Stimulated activated CD4-positive, alpha-beta T cell treated with anti-CD3 and anti-CD28 coated beads, Interleukin-12 subunit alpha, Interleukin-12 subunit beta, amount 100 ng/mL, for 24 hours (primary cell): Measurements from ENCODE around the gene ETV6.
"Not testable (repeated sequence)": the region's sequence is repeated elsewhere in the genome, so short reads cannot be mapped to it uniquely, and the experiment has no call there.

ENCODE experiments used
- DNase-seq, 2 experiments: peaks; one replicate each; pipeline ENCODE4 v3.0.0-alpha.2; 2020; ENCODE audit warnings: low read depth in 2 of 2

ETV6 gene

DNA sequence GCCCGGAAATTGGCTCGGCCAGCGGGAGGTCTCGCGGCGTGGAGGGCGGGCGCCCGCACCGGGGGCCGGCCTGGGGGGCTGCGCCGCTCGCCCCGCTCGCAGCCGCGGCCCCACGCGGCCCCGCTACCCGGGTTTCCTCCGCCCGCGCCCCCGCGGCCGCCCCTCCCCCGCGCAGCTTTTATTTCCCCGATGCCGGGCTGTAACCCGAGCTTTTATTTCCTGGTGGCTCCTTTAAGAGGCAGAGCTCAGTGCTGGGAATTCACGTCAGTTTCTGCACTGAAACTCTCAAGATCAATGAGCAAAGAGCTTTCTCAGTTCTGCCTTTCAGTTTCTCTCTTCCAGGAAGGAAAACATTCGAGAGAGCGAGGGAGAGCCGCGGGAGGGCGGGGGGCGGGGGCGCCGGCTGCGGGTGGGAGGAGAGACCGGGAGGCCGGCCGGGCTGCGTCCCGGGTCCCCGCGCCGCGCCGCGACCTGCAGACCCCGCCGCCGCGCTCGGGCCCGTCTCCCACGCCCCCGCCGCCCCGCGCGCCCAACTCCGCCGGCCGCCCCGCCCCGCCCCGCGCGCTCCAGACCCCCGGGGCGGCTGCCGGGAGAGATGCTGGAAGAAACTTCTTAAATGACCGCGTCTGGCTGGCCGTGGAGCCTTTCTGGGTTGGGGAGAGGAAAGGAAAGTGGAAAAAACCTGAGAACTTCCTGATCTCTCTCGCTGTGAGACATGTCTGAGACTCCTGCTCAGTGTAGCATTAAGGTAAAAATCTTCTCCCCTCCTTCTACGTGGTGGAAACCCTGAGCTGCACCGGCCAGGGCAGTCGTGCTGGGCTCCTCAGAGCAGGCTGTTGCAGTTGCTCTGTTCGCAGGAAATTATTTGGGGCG, at the start of gene ETV6:
TSS of gene ETV6 (plus strand) at position 262 of the 873 bp plus-strand sequence. CDS start at position 716, 454 bp downstream.
- peak; percentile 68 to 74 for DNase-seq

GRCh38 chr12:11600199-11600598, 49.3 kb upstream of the ETV6 start:
- no peak for DNase-seq

GRCh38 chr12:11601647-11602046, 47.8 kb upstream of the ETV6 start:
- no peak for DNase-seq

- no peak for DNase-seq
Measured at GRCh38 chr12:11607313-11608081, 42.0 kb upstream of the ETV6 start.

DNA sequence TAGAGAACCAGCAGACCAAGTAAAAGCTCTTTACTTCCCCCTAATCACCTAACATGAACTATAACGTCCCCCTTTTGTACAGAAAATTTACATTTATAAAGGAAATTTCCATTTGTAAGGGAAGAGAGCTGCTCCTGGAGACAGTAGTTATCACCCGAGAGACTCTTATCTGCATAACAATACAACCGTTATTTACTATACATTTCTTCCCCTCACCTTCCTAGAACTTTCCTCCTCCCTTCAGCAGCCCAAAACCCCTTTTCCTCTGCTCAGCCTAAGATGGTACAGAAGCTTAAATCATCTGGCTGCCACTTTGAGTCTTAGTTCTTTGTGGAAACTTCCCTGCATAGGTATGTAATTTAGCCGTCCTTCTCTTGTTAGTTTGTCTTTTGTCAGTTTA, 40.4 kb upstream of the ETV6 start:
- DNase-seq, result no peak

GRCh38 chr12:11615481-11615880, 34.0 kb upstream of the ETV6 start:
- DNase-seq, result no peak

DNA sequence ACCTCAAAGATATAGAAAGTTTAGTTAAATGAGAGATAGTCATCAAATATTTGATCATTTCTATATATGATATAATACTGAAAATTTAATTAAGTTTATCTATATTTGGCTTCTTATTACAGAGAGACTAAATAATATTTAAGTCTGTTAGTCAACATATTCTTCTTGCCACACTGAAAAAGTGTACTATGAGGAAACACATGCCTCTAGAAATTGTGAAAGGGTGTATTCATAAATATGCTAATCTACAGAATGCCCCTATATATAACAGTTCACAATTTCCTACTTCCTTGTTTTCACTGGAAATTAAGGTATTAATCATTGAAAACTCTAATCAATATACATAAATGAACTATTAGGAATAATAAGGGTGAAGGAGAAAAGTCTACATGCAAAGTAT, 31.4 kb upstream of the ETV6 start:
- no peak for DNase-seq

GRCh38 chr12:11621797-11622423, 27.6 kb upstream of the ETV6 start:
- DNase-seq, result no peak

GRCh38 chr12:11622876-11623281, 26.6 kb upstream of the ETV6 start:
- DNase-seq, result no peak

- no peak for DNase-seq
Measured at GRCh38 chr12:11623382-11623781, 26.1 kb upstream of the ETV6 start.

GRCh38 chr12:11624116-11624515, 25.4 kb upstream of the ETV6 start:
- DNase-seq, result no peak

DNA sequence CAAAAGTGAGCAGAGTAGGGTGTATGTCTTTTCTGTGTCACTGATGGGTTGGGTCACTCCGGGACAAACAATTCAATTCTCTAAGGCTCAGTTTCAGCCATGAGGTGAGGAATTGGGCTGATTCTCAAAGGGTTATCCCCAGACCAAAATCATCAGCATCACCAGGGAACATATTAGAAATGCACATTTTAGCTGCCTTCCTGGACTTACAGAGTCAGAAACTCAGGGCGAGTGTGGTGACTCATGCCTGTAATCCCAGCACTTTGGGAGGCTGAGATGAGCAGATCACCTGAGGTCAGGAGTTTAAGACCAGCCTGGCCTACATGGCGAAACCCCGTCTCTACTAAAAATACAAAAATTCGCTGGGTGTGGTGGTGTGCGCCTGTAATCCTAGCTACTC, 21.8 kb upstream of the ETV6 start:
- DNase-seq, result not testable (repeated sequence)

DNA sequence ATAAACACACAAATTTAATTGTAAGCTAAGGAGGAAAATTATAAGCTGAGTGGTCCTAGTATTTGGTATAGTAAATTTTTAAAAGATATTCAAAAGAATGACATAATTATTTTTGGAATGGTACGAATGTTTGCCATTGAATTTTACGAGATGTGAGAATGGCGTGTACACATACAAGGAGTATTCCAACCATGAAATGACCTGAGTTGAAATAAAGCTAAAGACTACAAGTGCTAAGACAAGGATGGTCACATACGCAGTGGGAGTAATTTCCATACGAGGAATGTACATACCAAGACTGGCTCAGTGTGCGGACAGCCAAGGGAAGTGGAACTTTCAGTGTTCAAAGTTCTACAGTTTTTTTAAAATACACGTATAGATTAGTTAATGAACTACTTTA, 21.1 kb upstream of the ETV6 start:
- DNase-seq, result no peak

DNA sequence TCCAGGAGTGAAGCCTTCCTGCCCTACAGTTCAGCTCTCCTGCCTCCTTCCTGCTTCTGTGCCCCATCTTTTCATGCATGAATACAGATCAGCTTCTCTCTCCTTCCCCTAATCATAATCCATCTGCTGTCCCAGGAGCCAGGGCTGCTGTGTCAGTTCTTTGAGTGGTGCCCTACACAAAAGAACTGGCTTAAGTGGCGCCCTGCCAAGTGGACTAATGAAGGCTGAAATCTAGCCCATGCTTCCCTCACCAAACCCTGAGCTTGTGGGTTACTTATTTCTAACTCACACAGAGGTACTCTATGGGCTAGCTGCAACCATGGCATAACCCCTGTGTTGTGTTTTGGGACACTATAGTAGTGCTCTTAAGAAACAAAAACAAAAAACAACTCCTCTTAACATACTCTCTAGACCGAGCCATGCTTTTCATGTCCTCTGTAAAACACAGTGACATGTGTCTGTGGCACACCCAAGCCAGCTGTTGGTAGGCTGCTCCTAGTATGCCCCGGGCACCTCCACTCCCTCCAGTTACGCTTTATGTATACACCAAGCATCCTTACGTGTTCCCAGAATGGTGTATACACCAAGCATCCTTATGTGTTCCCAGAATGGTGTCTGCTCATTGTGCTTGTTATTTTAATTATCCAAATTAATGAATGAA, 19.3 kb upstream of the ETV6 start:
- DNase-seq, result no peak

GRCh38 chr12:11631288-11631687, 18.2 kb upstream of the ETV6 start:
- DNase-seq, result no peak

DNA sequence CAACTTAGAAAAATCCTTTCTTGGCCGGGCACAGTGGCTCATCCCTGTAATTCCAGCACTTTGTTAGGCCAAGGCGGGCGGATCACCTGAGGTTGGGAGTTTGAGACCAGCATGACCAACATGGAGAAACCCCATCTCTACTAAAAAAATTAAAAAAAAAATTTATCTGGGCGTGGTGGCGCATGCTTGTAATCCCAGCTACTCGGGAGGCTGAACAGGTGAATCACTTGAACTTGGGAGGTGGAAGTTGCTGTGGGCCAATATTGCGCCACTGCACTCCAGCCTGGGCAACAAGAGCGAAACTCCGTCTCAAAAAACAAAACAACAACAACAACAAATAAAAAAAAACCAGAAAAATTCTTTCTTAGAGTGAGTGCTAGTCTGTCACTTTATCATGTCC, 17.6 kb upstream of the ETV6 start:
- not testable (repeated sequence) for DNase-seq

GRCh38 chr12:11633968-11634367, 15.5 kb upstream of the ETV6 start:
- DNase-seq, result no peak

DNA sequence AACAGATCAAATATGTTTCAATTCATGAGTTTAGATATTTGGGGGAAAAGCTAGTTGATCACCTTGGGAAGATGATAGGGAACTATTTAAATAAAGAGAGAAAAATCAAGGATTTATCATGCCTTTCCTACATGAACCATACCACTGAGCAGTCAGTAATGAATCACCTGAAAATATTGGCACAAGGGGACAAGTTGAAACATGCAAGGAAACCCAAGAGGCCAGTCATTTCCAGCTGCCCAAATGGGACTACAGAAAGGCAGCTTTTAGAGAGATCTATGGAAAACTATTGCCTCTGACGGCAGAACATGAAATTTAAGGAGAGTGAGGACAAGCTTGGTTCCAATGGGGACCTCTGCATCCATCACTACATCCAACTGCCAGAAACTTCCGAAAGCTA, 14.1 kb upstream of the ETV6 start:
- DNase-seq, result no peak

DNA sequence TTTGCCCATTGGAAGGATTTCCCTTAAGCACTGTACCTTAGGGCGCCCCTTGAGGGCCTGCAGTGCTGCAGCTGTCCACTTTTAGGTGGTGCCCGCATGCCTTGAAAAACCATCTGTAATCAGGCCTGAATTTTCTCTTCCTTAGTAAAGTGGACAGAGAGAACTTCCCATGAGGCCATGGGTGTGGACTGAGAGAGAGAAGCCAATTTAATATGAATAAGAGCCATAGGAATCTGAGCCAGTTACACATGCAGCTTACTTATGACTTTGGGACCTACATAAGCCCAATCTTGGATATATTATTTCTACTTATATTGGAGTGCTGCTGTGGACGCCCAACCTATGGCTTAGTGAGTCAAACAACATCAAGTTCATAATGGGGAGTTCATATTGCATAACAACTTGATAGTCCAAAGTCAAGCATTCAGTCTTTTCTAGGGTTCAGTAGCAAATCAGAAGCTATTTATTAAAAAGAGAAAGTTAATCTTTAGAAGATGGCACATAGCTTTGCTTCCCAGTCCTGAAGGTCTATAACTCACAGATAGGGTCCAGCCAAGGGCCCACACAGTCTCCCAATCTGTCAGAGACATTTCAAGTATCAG, 11.1 kb upstream of the ETV6 start:
- no peak for DNase-seq

- DNase-seq, result no peak
Measured at GRCh38 chr12:11639454-11639853, 10.0 kb upstream of the ETV6 start.

GRCh38 chr12:11641522-11641921, 8.0 kb upstream of the ETV6 start:
- DNase-seq, result no peak

DNA sequence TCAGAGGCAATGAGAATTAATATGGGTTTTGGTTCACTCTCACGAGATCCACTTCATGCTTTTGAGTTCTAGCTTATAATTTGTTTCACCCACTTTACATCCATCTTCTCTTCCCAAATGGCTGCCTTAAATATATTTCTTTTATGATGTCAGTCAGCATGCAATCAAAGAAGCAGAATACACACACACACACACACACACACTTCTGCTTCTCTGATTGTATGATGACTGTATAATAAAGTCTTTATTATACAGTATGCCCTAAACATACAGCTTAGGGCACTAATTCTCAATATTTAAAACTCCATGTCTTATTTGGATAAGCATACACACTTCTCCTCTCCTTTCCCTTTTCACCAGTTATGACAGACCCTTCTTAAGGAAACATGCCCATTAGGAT, 6.7 kb upstream of the ETV6 start:
- DNase-seq, result no peak
